ENCODE measurements around the gene RCAN2.

Gene RCAN2

DNA sequence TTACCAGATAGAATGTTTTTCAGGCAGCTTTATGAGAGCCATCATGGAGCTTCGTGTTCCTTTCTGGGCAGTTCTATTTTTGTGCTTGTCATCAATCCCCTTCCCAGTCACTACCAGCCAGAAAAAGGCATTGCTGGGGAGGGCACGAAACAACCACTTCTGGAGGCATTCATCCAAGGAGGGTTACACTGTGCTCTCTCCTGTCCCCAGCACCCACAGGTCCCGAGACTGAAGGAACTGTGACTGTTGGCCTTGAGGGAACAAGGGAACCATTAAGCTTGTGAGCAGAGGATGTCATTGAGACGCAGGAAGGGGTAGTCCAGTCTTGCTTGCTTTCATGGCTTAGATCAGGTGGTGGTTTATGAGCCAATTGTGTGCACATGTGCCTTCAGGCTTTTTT lies 300.4 kb downstream of the RCAN2 start:
- DNase-seq (ENCODE audit: insufficient read length, low spot score) (no peak), FAIRE-seq (no peak)
- TF ChIP-seq, protein P1, sequence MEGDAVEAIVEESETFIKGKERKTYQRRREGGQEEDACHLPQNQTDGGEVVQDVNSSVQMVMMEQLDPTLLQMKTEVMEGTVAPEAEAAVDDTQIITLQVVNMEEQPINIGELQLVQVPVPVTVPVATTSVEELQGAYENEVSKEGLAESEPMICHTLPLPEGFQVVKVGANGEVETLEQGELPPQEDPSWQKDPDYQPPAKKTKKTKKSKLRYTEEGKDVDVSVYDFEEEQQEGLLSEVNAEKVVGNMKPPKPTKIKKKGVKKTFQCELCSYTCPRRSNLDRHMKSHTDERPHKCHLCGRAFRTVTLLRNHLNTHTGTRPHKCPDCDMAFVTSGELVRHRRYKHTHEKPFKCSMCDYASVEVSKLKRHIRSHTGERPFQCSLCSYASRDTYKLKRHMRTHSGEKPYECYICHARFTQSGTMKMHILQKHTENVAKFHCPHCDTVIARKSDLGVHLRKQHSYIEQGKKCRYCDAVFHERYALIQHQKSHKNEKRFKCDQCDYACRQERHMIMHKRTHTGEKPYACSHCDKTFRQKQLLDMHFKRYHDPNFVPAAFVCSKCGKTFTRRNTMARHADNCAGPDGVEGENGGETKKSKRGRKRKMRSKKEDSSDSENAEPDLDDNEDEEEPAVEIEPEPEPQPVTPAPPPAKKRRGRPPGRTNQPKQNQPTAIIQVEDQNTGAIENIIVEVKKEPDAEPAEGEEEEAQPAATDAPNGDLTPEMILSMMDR (IDR thresholded peaks at IDR 0.05; ENCODE audit: insufficient read depth, missing control alignments) = no peak

DNA sequence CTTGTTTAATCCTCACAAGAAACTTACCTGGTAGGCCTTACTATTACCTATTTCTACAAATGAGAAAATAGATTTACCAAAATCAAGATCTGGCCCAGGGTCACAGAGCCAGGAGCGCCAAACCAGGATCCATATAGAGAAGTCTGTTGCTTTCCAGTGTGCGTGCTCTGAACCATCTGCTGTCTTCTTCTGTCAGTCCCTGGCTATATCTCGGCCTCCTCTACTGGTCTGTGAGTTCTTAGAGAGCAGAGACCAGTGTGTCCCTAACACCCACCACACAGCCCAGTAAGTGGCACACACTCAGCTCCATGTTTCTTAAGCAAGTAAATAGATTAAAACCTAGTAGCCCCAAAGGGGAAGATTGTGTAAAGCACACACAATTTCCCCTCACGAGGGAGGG lies 301.5 kb downstream of the RCAN2 start:
- TF ChIP-seq, protein P1 (IDR thresholded peaks at IDR 0.05; ENCODE audit: insufficient read depth, missing control alignments) = no peak
- DNase-seq (ENCODE audit: insufficient read length, low spot score) (no peak), FAIRE-seq (no peak)

DNA sequence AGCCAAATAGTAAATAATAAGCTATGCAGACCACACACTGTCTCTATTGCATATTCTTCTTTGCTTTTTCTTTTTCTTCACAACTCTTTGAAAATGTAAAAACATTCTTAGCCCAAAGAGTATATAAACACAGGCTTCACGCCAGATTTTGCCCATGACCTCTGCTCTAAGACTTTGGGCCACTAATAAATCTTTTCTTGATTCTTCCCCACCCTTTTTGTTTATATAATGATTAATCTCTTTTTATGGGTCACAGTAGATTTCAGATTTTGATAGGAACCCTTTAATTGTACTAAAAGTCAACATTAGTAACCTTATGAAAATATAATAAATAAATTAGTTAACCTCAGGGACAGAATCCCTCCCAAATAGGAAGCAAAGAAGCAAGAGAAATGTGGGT lies 304.7 kb downstream of the RCAN2 start:
- DNase-seq (ENCODE audit: insufficient read length, low spot score) (no peak), FAIRE-seq (no peak)
- TF ChIP-seq, protein P1 (IDR thresholded peaks at IDR 0.05; ENCODE audit: insufficient read depth, missing control alignments) = no peak

DNA sequence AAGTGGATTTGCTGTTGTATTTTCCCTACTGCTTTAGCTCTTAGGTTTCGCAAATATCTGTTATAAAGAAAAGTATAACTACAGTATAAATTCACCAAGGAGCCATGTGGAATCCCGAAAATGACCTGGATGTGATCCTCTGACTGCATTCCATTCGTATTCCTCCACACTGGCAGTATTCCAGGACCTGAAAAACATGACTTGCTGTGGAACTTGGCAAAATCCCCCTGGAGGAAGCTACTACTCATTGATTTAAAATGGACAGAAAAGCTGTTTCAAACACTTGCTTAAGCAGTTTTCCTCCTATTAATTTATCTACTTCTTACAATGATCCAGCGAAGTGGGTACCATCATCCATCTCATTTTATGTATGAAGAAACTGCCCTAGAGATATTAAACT lies 307.1 kb downstream of the RCAN2 start:
- FAIRE-seq = no peak
- DNase-seq (ENCODE audit: insufficient read length, low spot score) = no peak

DNA sequence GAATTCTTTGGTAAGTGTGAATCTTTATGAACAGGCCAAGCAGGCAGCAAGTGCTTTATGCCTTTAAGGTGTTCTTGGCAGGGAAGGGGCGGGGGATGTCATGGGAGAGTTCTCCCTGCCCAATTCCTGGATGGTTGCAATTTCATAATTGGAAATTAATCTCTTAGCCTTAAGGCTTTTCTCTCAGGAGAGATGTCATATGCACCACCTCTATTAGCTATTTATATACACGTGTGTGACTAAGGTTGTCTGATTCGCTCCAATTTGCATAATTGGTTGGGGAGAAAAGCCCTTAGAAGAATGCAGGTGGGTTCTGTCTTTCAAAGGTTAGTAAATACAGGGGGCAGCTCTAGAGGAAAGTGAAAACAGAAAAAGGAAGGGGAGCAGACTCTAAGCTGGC lies 315.3 kb downstream of the RCAN2 start:
- FAIRE-seq = no peak
- TF ChIP-seq, protein P1 (IDR thresholded peaks at IDR 0.05; ENCODE audit: insufficient read depth, missing control alignments) = no peak
- DNase-seq (ENCODE audit: insufficient read length, low spot score) = no peak

More for the DNA sequence above, 307.1 kb downstream of the RCAN2 start:
- TF ChIP-seq, protein P1 (IDR thresholded peaks at IDR 0.05; ENCODE audit: insufficient read depth, missing control alignments) = no peak

DNA sequence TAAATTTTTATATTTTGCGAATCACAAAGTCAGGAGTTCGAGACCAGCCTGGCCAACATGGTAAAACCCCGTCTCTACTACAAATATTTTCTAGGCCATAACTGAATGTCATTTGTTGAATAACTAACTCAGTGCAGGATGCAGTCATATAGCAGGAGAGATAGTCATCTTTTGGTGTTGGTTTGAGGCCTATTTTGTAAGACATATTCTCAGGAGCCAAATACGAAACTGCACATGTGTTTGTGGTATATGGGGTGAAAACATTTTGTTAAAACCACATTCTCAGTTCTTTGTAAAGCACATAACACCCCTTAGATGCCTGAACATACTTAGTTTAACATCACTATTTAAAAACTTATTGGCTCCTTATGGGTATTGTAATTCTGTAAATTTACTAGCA lies 315.8 kb downstream of the RCAN2 start:
- TF ChIP-seq, protein P1 (IDR thresholded peaks at IDR 0.05; ENCODE audit: insufficient read depth, missing control alignments) = no peak
- DNase-seq (ENCODE audit: insufficient read length, low spot score) = no peak
- no peak for FAIRE-seq

DNA sequence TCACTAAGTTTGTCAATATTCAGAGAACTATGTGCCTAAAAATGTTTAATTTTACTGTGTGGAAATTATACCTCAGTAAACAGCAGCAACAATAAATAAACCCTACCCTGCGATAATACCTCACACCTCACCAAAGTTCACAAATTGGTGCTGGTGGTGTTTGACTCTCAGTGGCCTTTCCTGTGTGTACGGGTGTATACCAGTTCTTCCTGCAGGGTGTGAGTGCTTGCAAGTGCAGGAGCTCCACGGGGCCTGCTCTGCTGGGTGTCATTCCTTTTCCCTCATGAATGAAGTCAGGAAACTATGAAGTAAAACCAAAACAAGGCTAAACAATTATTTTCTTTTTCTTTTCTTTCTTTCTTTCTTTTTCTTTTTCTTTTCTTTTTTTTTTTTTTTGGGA lies 316.3 kb downstream of the RCAN2 start:
- TF ChIP-seq, protein P1 (IDR thresholded peaks at IDR 0.05; ENCODE audit: insufficient read depth, missing control alignments) = no peak

More for the DNA sequence above, 316.3 kb downstream of the RCAN2 start:
- DNase-seq (ENCODE audit: insufficient read length, low spot score) (no peak), FAIRE-seq (no peak)
